SK-N-SH treated with all-trans-retinoic acid at 6 μM for 48 hours (cell line): Measurements from ENCODE around the gene KLHDC7B.

Experiments used
- ATAC-seq: fragments of 200-7000 bp; cut with Tn5 transposase; 3 replicates; pipeline ENCODE4 v1.9.1; 2020; ENCODE audit warnings: mild to moderate bottlenecking, moderate library complexity
- ARNTL ChIP-seq: fragments of 450-650 bp; formaldehyde crosslinking; IDR thresholded peaks from 2 replicates; pipeline ENCODE4 v1.5.0; 2020; ENCODE audit warnings: low read depth, mild to moderate bottlenecking, moderate library complexity, borderline replicate concordance
- BACH2 ChIP-seq: fragments of 250-450 bp; sonication (Bioruptor Pico); IDR thresholded peaks from 2 replicates; pipeline ENCODE4 v1.9.0; 2021; ENCODE audit warnings: mild to moderate bottlenecking, borderline replicate concordance
- CSDC2 ChIP-seq: fragments of 250-450 bp; sonication (Bioruptor Pico); IDR thresholded peaks from 2 replicates; pipeline ENCODE4 v1.5.0; 2020; ENCODE audit warnings: mild to moderate bottlenecking, moderate library complexity
- CSRNP3 ChIP-seq: fragments of 250-450 bp; sonication (Bioruptor Pico); IDR thresholded peaks from 2 replicates; pipeline ENCODE4 v1.5.1; 2021; ENCODE audit warnings: mild to moderate bottlenecking, moderate library complexity
- ESRRG ChIP-seq: fragments of 250-450 bp; sonication (Bioruptor Pico); IDR thresholded peaks from 2 replicates; pipeline ENCODE4 v1.6.1; 2021; ENCODE audit warnings: mild to moderate bottlenecking
- GLIS3 ChIP-seq: fragments of 250-450 bp; sonication (Bioruptor Pico); IDR thresholded peaks from 2 replicates; pipeline ENCODE4 v1.5.0; 2020; ENCODE audit warnings: mild to moderate bottlenecking, moderate library complexity
- ISL1 ChIP-seq: fragments of 250-450 bp; sonication (Bioruptor Pico); IDR thresholded peaks from 2 replicates; pipeline ENCODE4 v2.1.2; 2022; ENCODE audit warnings: mild to moderate bottlenecking, moderate library complexity
- OSR1 ChIP-seq: fragments of 250-450 bp; sonication (Bioruptor Pico); IDR thresholded peaks from 2 replicates; pipeline ENCODE4 v1.8.0; 2022; ENCODE audit warnings: moderate library complexity, mild to moderate bottlenecking, inconsistent platforms
- POU6F1 ChIP-seq: fragments of 250-450 bp; sonication (Bioruptor Pico); IDR thresholded peaks from 2 replicates; pipeline ENCODE4 v1.8.0; 2021; ENCODE audit warnings: low read depth, mild to moderate bottlenecking, moderate library complexity, borderline replicate concordance
- PPARA ChIP-seq: fragments of 250-450 bp; sonication (Bioruptor Pico); IDR thresholded peaks from 2 replicates; pipeline ENCODE4 v1.5.0; 2020; ENCODE audit warnings: mild to moderate bottlenecking, borderline replicate concordance
- RARB ChIP-seq: fragments of 250-450 bp; sonication (Bioruptor Pico); IDR thresholded peaks from 2 replicates; pipeline ENCODE4 v1.8.0; 2021; ENCODE audit warnings: mild to moderate bottlenecking, moderate library complexity
- SNAI2 ChIP-seq: fragments of 250-450 bp; sonication (Bioruptor Pico); IDR thresholded peaks from 2 replicates; pipeline ENCODE4 v1.5.0; 2020; ENCODE audit warnings: mild to moderate bottlenecking, moderate library complexity
- TCF4 ChIP-seq: fragments of 250-450 bp; sonication (Bioruptor Pico); IDR thresholded peaks from 2 replicates; pipeline ENCODE4 v1.8.0; 2021; ENCODE audit warnings: mild to moderate bottlenecking, moderate library complexity, borderline replicate concordance
- TOX ChIP-seq: fragments of 250-450 bp; sonication (Bioruptor Pico); IDR thresholded peaks from 2 replicates; pipeline ENCODE4 v1.8.0; 2021; ENCODE audit warnings: mild to moderate bottlenecking, moderate library complexity, borderline replicate concordance
- TSHZ2 ChIP-seq: fragments of 250-450 bp; sonication (Bioruptor Pico); IDR thresholded peaks from 2 replicates; pipeline ENCODE4 v1.5.0; 2020; ENCODE audit warnings: mild to moderate bottlenecking, moderate library complexity
- ZC3H10 ChIP-seq: fragments of 250-450 bp; sonication (Bioruptor Pico); IDR thresholded peaks from 2 replicates; pipeline ENCODE4 v1.5.1; 2021; ENCODE audit warnings: mild to moderate bottlenecking, moderate library complexity
- ZFP3 ChIP-seq: fragments of 250-450 bp; sonication (Bioruptor Pico); IDR thresholded peaks from 2 replicates; pipeline ENCODE4 v1.5.0; 2020; ENCODE audit warnings: mild to moderate bottlenecking, moderate library complexity
- ZFP30 ChIP-seq: fragments of 450-650 bp; formaldehyde crosslinking; IDR thresholded peaks from 2 replicates; pipeline ENCODE4 v1.5.0; 2022; ENCODE audit warnings: mild to moderate bottlenecking, moderate library complexity
- ZNF565 ChIP-seq: fragments of 450-650 bp; formaldehyde crosslinking; conservative IDR thresholded peaks from 2 replicates; pipeline ENCODE4 v1.5.0; 2020; ENCODE audit warnings: low read depth, mild to moderate bottlenecking, moderate library complexity
- ZNF70 ChIP-seq: fragments of 450-650 bp; formaldehyde crosslinking; IDR thresholded peaks from 2 replicates; pipeline ENCODE4 v1.5.0; 2020; ENCODE audit warnings: mild to moderate bottlenecking, moderate library complexity
- ZNF8 ChIP-seq: fragments of 450-650 bp; formaldehyde crosslinking; IDR thresholded peaks from 2 replicates; pipeline ENCODE4 v1.5.0; 2020; ENCODE audit warnings: mild to moderate bottlenecking, moderate library complexity

Gene KLHDC7B

GRCh38 chr22:50553310-50553709, 7.6 kb downstream of the KLHDC7B start:
- ATAC-seq, result no peak
- TF ChIP-seq ZNF70 (CRISPR knock-in tag) (peak; percentile 49; the same call in 1 of the 2 replicates), ZNF8 (CRISPR knock-in tag) (no peak)
- TF ChIP-seq, all 23 proteins: peak for 1

GRCh38 chr22:50556703-50557102, 11.0 kb downstream of the KLHDC7B start:
- TF ChIP-seq ZC3H10 (CRISPR knock-in tag) (no peak), TSHZ2 (CRISPR knock-in tag) (no peak), ISL1 (CRISPR knock-in tag) (no peak), ESRRG (CRISPR knock-in tag) (no peak), PPARA (no peak), TCF4 (CRISPR knock-in tag) (no peak), ARNTL (CRISPR knock-in tag) (no peak), POU6F1 (CRISPR knock-in tag) (no peak), ZNF70 (CRISPR knock-in tag) (no peak), TOX (CRISPR knock-in tag) (no peak), ZFP3 (CRISPR knock-in tag) (no peak), GLIS3 (CRISPR knock-in tag) (no peak), CSRNP3 (CRISPR knock-in tag) (no peak), RARB (CRISPR knock-in tag) (no peak), OSR1 (CRISPR knock-in tag) (no peak), ZFP30 (CRISPR knock-in tag) (no peak), CSDC2 (CRISPR knock-in tag) (no peak), ZNF565 (CRISPR knock-in tag) (no peak), ZNF8 (CRISPR knock-in tag) (no peak)
- ATAC-seq, result no peak

- TF ChIP-seq SNAI2 (CRISPR knock-in tag), result no peak
- TF ChIP-seq BACH2, result no peak
- TF ChIP-seq TOX (CRISPR knock-in tag), result no peak
- no peak for TF ChIP-seq OSR1 (CRISPR knock-in tag)
- TF ChIP-seq ZFP30 (CRISPR knock-in tag), result no peak
- TF ChIP-seq ISL1 (CRISPR knock-in tag), result no peak
- no peak for TF ChIP-seq ZC3H10 (CRISPR knock-in tag)
- no peak for ATAC-seq
These were observed 14.3 kb downstream of the KLHDC7B start for GRCh38 chr22:50560034-50560433.

GRCh38 chr22:50561401-50562358, 16.0 kb downstream of the KLHDC7B start:
- TF ChIP-seq ARNTL (CRISPR knock-in tag), result no peak
- no peak for ATAC-seq
